HPDE6-E6E7 (cell line): ENCODE measurements around the gene AMPD3.

Experiments used
- DNase-seq: peaks from one replicate; pipeline ENCODE4 v3.0.0; 2011; ENCODE audit warnings: missing footprints; ENCODE audit errors: extremely low spot score

Gene AMPD3

GRCh38 chr11:10503777-10504480 is 48.9 kb downstream of the AMPD3 start:
- DNase-seq = no peak

GRCh38 chr11:10504490-10504889 is 49.4 kb downstream of the AMPD3 start:
- no peak for DNase-seq

- no peak for DNase-seq
Measured at GRCh38 chr11:10505278-10506007, 50.4 kb downstream of the AMPD3 start.

- no peak for DNase-seq
Measured at GRCh38 chr11:10506008-10506370, 50.9 kb downstream of the AMPD3 start.

- DNase-seq = no peak
Measured at GRCh38 chr11:10511181-10511621, 56.1 kb downstream of the AMPD3 start.

- no peak for DNase-seq
Measured at GRCh38 chr11:10514202-10514601, 59.1 kb downstream of the AMPD3 start.

GRCh38 chr11:10514709-10515108 is 59.6 kb downstream of the AMPD3 start:
- DNase-seq = no peak

- DNase-seq = no peak
Measured at GRCh38 chr11:10515418-10515817, 60.4 kb downstream of the AMPD3 start.

GRCh38 chr11:10518123-10518522 is 63.1 kb downstream of the AMPD3 start:
- no peak for DNase-seq

- no peak for DNase-seq
Measured at GRCh38 chr11:10518891-10519290, 63.8 kb downstream of the AMPD3 start.

- no peak for DNase-seq
Measured at GRCh38 chr11:10519630-10520029, 64.6 kb downstream of the AMPD3 start.

GRCh38 chr11:10520562-10520961 is 65.5 kb downstream of the AMPD3 start:
- DNase-seq = no peak

- DNase-seq = no peak
Measured at GRCh38 chr11:10522276-10522675, 67.2 kb downstream of the AMPD3 start.

GRCh38 chr11:10522921-10523320 is 67.9 kb downstream of the AMPD3 start:
- DNase-seq = no peak

GRCh38 chr11:10524471-10524870 is 69.4 kb downstream of the AMPD3 start:
- DNase-seq = no peak

- DNase-seq = peak; percentile 40
Measured at GRCh38 chr11:10526974-10527918, 72.2 kb downstream of the AMPD3 start.

- no peak for DNase-seq
Measured at GRCh38 chr11:10528121-10528520, 73.1 kb downstream of the AMPD3 start.

- DNase-seq = no peak
Measured at GRCh38 chr11:10529279-10529678, 74.2 kb downstream of the AMPD3 start.

GRCh38 chr11:10532526-10532925 is 77.5 kb downstream of the AMPD3 start:
- no peak for DNase-seq

- no peak for DNase-seq
Measured at GRCh38 chr11:10533323-10533722, 78.3 kb downstream of the AMPD3 start.

GRCh38 chr11:10534316-10534715 is 79.3 kb downstream of the AMPD3 start:
- DNase-seq = no peak

- DNase-seq = no peak
Measured at GRCh38 chr11:10537600-10537999, 82.5 kb downstream of the AMPD3 start.
